ENCODE results near the gene WDR86.

The WDR86 gene

GRCh38 chr7:151409667-151410404 is at the start of gene WDR86:
WDR86 (minus strand) TSS chr7:151410038; CDS start chr7:151409589, 449 bp downstream.
- peak in 1 of 2 donors; percentile 23 for DNase-seq (ENCODE audit: low read depth in 2 of 2)

GRCh38 chr7:151457534-151457933 is 47.7 kb upstream of the WDR86 start:
- DNase-seq (ENCODE audit: low read depth in 2 of 2): no peak

GRCh38 chr7:151456782-151457181 is 46.9 kb upstream of the WDR86 start:
- DNase-seq (ENCODE audit: low read depth in 2 of 2): no peak

GRCh38 chr7:151456276-151456675 is 46.4 kb upstream of the WDR86 start:
- DNase-seq (ENCODE audit: low read depth in 2 of 2): no peak

- no peak for DNase-seq (ENCODE audit: low read depth in 2 of 2)
Observed at GRCh38 chr7:151455690-151456089, 45.9 kb upstream of the WDR86 start.

GRCh38 chr7:151454932-151455530 is 45.2 kb upstream of the WDR86 start:
- DNase-seq (ENCODE audit: low read depth in 2 of 2): no peak

GRCh38 chr7:151454305-151454704 is 44.5 kb upstream of the WDR86 start:
- no peak for DNase-seq (ENCODE audit: low read depth in 2 of 2)

- DNase-seq (ENCODE audit: low read depth in 2 of 2): no peak
Observed at GRCh38 chr7:151453326-151453791, 43.5 kb upstream of the WDR86 start.

GRCh38 chr7:151452680-151453325 is 43.0 kb upstream of the WDR86 start:
- DNase-seq (ENCODE audit: low read depth in 2 of 2): no peak

- no peak for DNase-seq (ENCODE audit: low read depth in 2 of 2)
Observed at GRCh38 chr7:151451626-151452571, 42.1 kb upstream of the WDR86 start.

- no peak for DNase-seq (ENCODE audit: low read depth in 2 of 2)
Observed at GRCh38 chr7:151451156-151451555, 41.3 kb upstream of the WDR86 start.

GRCh38 chr7:151449990-151450389 is 40.2 kb upstream of the WDR86 start:
- DNase-seq (ENCODE audit: low read depth in 2 of 2): no peak

GRCh38 chr7:151448261-151449252 is 38.7 kb upstream of the WDR86 start:
- DNase-seq (ENCODE audit: low read depth in 2 of 2): peak; percentile 67 to 75

- DNase-seq (ENCODE audit: low read depth in 2 of 2): no peak
Observed at GRCh38 chr7:151447901-151448260, 38.0 kb upstream of the WDR86 start.

- no peak for DNase-seq (ENCODE audit: low read depth in 2 of 2)
Observed at GRCh38 chr7:151447312-151447711, 37.5 kb upstream of the WDR86 start.

GRCh38 chr7:151446412-151446811 is 36.6 kb upstream of the WDR86 start:
- DNase-seq (ENCODE audit: low read depth in 2 of 2): no peak

- no peak for DNase-seq (ENCODE audit: low read depth in 2 of 2)
Observed at GRCh38 chr7:151444632-151445031, 34.8 kb upstream of the WDR86 start.

- DNase-seq (ENCODE audit: low read depth in 2 of 2): no peak
Observed at GRCh38 chr7:151442776-151443496, 33.1 kb upstream of the WDR86 start.

- DNase-seq (ENCODE audit: low read depth in 2 of 2): no peak
Observed at GRCh38 chr7:151440799-151441445, 31.1 kb upstream of the WDR86 start.
